ENCODE results near the gene TMEM72. TPM values are rescaled to one million over a fixed set of nuclear protein-coding genes. Genes with fewer than 3 reads are reported as not detected.

TMEM72 gene
- total RNA-seq, 1 experiment from 2014 or later: not detected

GRCh38 chr10:44954042-44954441, 42.9 kb downstream of the TMEM72 start:
- POLR2A ChIA-PET: no interaction called here
- ATAC-seq: no peak
- Histone ChIP-seq H3K27me3 (ENCODE audit: control insufficient read depth, insufficient read depth, low read length) (no peaks in the 10 kb centered on the region), H3K4me1 (ENCODE audit: control insufficient read depth, insufficient read depth, low read length) (peaks cover 14% of the 10 kb centered on the region), H3K36me3 (ENCODE audit: control insufficient read depth, insufficient read depth, low read length) (no peaks in the 10 kb centered on the region), H3K9me3 (ENCODE audit: control insufficient read depth, insufficient read depth, low read depth, low read length) (no peaks in the 10 kb centered on the region), H3K27ac (ENCODE audit: low read length) (no peak overlapping the region), H3K4me3 (ENCODE audit: low read depth in 2 of 2, low read length in 2 of 2) (no peak overlapping the region)
- DNase-seq (ENCODE audit: low read depth, low spot score): no peak
- no peak for TF ChIP-seq TCF7L2 (IDR thresholded peaks at IDR 0.05; ENCODE audit: low read depth, low read length)
- TF ChIP-seq SIN3A (IDR thresholded peaks at IDR 0.05; ENCODE audit: borderline replicate concordance, insufficient read depth, low read depth, low read length): no peak
- no peak for TF ChIP-seq CTCF (IDR thresholded peaks at IDR 0.05)
- no peak for TF ChIP-seq REST (IDR thresholded peaks at IDR 0.05; ENCODE audit: insufficient read depth in 1 of 2, low read depth in 2 of 2, low read length in 1 of 2)
- TF ChIP-seq POLR2AphosphoS5 (IDR thresholded peaks at IDR 0.05; ENCODE audit: low read depth, low read length): no peak
- BruUV-seq (replicated peaks): no TSS peak
- intact Hi-C loops (cut with micrococcal nuclease; ENCODE audit: unreplicated experiment): no loop called here
- CTCF ChIA-PET: no interaction called here
- in situ Hi-C loops (cut with HindIII; ENCODE audit: low pct_unique_long_range_greater_than_20kb, low sequenced_read_pairs): no loop called here

- no peak overlapping the region for H3K27ac ChIP-seq (ENCODE audit: low read length)
- H3K4me1 ChIP-seq (ENCODE audit: control insufficient read depth, insufficient read depth, low read length): peaks cover 14% of the 10 kb centered on the region
- H3K27me3 ChIP-seq (ENCODE audit: control insufficient read depth, insufficient read depth, low read length): no peaks in the 10 kb centered on the region
- no peak for ATAC-seq
- POLR2A ChIA-PET: no interaction called here
- intact Hi-C loops (cut with micrococcal nuclease; ENCODE audit: unreplicated experiment): no loop called here
- H3K4me3 ChIP-seq (ENCODE audit: low read depth in 2 of 2, low read length in 2 of 2): no peak overlapping the region
- in situ Hi-C loops (cut with HindIII; ENCODE audit: low pct_unique_long_range_greater_than_20kb, low sequenced_read_pairs): no loop called here
- no peaks in the 10 kb centered on the region for H3K36me3 ChIP-seq (ENCODE audit: control insufficient read depth, insufficient read depth, low read length)
- CTCF ChIA-PET: no interaction called here
- H3K9me3 ChIP-seq (ENCODE audit: control insufficient read depth, insufficient read depth, low read depth, low read length): no peaks in the 10 kb centered on the region
- no peak for DNase-seq (ENCODE audit: low read depth, low spot score)
- no TSS peak for BruUV-seq (replicated peaks)
- TF ChIP-seq REST (IDR thresholded peaks at IDR 0.05; ENCODE audit: insufficient read depth in 1 of 2, low read depth in 2 of 2, low read length in 1 of 2) (no peak), POLR2AphosphoS5 (IDR thresholded peaks at IDR 0.05; ENCODE audit: low read depth, low read length) (no peak), CTCF (IDR thresholded peaks at IDR 0.05) (no peak), TCF7L2 (IDR thresholded peaks at IDR 0.05; ENCODE audit: low read depth, low read length) (no peak), SIN3A (IDR thresholded peaks at IDR 0.05; ENCODE audit: borderline replicate concordance, insufficient read depth, low read depth, low read length) (no peak)
Observed at GRCh38 chr10:44954962-44955361, 43.8 kb downstream of the TMEM72 start.
